D721Med (cell line): Measurements from ENCODE around the gene NT5E.

ENCODE experiments used
- DNase-seq: peaks from one replicate; pipeline ENCODE4 v3.0.0; 2011; ENCODE audit warnings: low spot score; ENCODE audit not compliant: insufficient read length
- FAIRE-seq: peaks from 2 replicates; lab custom pipeline; 2011; peaks lifted over from hg19 to GRCh38; lab: Jason Lieb, UNC
- CTCF ChIP-seq: IDR thresholded peaks from 2 replicates; pipeline ENCODE4 v1.5.1; 2012; ENCODE audit warnings: mild to moderate bottlenecking, control low read depth; ENCODE audit not compliant: insufficient read depth; ENCODE audit errors: missing control alignments

The NT5E gene

GRCh38 chr6:85464260-85464644 is 14.4 kb downstream of the NT5E start:
- no peak for TF ChIP-seq CTCF
- DNase-seq (no peak), FAIRE-seq (no peak)

DNA sequence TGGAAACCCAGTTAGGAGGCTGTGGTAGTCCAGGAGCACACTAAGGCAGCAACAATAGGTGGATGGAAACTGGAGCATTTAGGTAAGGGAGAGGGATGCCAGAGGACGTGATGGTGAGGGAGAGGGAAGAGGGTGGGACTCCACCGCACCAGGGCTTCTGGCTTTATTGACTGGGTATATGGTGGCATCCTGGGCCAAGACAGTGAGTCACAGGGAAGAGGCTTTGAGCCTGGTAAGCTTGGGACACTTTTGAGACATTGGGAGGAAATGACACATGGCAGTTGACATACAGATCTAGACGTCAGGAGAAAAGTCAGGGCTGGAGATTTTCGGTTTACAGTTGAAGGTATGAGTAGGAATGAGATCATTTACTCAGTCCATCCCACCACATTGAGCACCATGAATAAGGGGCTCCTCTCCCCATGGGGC is 14.9 kb downstream of the NT5E start:
- no peak for FAIRE-seq
- TF ChIP-seq CTCF = no peak
- DNase-seq = no peak

- DNase-seq = no peak
- no peak for TF ChIP-seq CTCF
- no peak for FAIRE-seq
Measured at GRCh38 chr6:85465762-85466161, 15.9 kb downstream of the NT5E start.

- FAIRE-seq (no peak), DNase-seq (no peak)
- TF ChIP-seq CTCF = no peak
Measured at GRCh38 chr6:85468326-85468725, 18.4 kb downstream of the NT5E start.

DNA sequence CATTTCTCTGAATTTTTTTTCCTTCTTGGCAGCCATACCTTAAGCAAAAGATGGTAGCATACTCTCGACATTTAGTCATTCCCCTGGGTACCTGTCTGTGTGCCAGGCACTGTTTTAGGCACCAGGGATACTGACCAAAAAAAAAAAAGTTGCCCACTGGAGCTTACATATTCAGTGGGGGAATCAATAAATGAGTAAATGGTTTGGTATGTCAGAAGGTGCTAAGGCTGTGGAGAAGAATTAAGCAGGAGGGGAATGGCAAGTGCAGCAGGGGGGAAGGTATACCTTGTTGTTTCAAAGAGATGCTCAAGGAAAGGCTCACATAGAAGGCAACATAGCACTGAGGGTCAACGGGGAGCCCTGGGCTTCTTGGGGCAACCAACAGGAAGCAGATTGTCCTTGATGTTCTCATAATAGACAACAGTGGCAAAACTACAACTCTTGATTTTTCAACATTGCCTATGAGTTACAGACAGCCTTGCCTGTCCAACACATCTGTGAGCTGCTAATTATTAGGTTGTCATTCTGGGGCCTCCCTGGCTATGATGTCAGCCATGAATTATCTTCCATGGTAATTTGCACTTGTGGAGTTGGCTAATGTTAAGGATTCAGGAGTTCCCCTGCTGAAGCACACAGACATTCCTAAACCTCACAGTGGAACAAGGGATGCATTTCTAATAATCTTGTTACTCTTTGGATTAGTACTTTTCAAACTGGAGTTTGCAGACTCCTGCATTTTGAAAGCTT is 19.6 kb downstream of the NT5E start:
- FAIRE-seq (no peak), DNase-seq (no peak)
- no peak for TF ChIP-seq CTCF

DNA sequence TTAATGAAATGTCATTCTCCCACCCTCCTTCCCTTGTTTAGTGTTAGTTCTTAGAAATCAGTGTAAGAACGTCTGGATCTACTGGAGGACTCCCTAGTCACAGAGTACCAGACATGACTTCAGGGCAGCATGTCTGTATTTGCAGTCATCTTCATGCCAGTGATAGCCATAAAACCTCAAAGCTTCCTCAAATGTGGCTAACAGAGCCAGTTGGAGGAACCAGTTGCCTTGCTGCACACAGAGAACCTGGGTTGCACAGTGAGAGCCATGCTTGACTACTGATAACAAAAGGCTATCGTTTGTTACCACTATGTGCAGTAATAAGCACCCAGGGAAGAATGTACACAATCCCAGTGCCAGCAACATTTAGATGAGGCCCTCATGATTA is 20.1 kb downstream of the NT5E start:
- TF ChIP-seq CTCF = no peak
- FAIRE-seq (no peak), DNase-seq (no peak)

GRCh38 chr6:85472744-85473143 is 22.9 kb downstream of the NT5E start:
- no peak for TF ChIP-seq CTCF
- DNase-seq (no peak), FAIRE-seq (no peak)
